Fibroblast of skin of right quadriceps (primary cell): ENCODE data around the gene EGFLAM.

ENCODE experiments used
- DNase-seq: peaks from one replicate; pipeline ENCODE4 v3.0.0-alpha.2; 2013

Gene EGFLAM

DNA sequence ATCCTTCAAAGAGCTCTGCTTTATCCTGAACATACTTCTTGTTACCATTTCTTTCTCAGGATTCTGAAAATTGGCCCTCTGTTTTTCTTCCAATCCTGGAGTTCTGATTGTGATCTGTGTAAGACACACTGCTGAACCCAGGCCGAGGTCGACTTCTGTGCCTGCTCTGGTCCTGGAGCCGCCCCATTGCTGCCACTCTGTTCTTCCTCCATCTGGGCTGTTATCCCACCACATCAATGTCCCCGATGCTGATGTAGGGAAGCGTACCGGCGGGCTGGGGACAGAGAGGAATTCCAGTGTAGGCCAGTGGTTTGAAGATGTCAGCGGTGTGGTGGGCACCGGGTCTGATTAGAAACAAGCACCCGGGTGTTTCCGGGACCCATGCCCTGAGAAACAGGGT is 195.6 kb downstream of the EGFLAM start:
- DNase-seq: no peak

DNA sequence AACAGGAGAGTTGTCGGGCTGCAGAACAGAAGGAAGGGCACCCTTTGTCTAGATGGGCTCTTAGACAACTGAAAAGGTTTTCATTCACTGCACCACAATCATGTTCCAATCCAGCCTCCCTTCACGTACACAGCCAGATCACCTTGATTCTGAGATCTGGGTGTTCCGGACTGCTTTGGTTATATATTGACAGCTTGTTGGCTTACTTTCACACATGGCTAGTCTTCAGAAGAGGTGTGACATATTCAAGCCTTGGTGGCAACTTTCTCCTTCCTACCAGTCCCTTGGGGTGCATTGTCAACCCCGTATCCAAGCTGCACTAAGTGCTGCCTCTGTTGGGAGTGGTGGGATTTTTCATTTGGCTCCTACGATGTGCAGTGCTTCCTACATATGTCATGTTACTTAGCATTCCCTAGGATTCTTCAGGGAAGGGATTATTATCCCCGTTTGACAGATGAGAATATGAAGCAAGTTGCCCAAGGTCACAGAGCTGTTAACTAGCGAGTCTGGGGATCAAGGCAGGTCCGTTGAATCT is 197.5 kb downstream of the EGFLAM start:
- DNase-seq: no peak

DNA sequence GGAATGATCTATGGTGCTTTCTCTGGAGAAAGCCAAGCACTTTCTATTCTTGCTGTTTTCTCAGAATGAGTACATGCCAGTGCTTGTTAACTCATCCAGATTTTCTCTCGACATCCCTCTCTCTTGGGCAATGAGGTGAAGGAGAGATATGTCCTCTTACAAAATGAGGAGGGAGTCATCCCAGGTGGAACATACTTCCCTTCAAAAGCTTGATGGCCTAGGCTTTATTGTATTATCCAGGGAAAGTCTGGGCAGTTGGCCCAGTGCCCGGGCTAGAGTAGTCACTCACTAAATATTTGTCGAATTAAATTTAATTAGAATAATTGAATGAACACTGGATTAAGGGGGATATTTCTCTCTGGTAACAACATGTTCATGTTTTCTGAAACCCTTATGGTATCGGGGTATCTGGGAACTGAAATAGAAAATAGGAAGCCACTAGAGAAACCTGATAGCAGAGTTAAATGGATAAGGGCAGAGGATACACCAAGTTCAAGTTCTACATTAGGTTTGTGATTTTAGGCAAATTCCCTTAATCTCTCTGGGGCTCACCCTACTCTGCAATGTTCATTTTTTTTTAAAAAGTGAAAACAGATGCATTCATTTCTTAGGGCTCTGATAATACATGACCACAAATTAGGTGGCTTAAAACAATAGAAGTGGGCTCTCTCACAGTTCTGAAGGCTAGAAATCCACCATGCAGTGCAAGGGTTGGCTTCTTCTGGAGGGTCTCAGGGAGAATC is 198.5 kb downstream of the EGFLAM start:
- peak; percentile 56 for DNase-seq

DNA sequence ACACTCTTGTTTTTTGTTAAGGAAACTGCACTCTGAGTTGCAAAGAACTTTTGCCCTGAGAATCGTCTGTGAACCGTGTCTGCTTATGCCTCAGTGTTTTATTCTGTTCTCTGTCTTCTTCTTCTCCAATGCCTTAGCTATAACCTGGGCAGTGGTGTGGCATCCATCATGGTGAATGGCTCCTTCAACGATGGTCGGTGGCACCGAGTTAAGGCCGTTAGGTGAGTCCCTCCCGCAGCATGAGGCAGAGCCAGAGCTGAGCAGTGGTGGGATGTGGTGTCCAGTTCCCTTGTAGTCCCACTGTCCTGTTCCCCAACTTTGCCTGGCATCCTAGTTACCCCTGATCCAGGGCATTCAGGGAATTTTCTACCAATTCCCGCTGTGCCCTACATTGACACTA is 199.8 kb downstream of the EGFLAM start:
- DNase-seq: no peak

DNA sequence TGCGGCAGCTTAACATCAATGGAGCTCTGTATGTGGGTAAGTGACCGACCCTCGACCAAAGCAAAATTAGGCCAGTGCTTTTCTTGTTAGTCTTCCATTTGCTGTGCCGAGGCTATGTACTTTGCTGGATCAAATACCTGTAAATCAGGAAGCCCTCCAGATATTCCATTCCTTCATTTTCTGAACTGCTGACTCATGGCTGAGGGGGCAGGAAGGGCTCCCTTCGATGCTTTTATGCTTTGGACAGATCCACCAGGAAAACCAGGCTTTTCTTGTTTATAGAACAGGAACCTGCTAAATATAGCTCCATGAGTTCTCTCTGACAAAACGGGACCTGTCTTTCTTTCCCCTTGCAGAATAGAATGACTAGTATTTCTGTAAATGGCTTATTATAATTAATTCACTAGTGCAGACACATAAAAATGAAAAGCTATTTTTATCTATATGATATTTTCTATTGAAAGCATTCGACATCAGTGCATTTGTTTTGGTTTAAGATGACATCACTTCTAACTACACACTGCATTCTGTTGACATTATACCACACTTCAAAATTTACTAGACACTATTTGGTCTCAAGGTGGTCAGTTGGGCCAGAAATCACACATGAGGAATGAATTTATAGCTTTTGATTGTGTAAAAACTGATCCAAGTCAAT is 204.7 kb downstream of the EGFLAM start:
- peak; percentile 59 for DNase-seq

DNA sequence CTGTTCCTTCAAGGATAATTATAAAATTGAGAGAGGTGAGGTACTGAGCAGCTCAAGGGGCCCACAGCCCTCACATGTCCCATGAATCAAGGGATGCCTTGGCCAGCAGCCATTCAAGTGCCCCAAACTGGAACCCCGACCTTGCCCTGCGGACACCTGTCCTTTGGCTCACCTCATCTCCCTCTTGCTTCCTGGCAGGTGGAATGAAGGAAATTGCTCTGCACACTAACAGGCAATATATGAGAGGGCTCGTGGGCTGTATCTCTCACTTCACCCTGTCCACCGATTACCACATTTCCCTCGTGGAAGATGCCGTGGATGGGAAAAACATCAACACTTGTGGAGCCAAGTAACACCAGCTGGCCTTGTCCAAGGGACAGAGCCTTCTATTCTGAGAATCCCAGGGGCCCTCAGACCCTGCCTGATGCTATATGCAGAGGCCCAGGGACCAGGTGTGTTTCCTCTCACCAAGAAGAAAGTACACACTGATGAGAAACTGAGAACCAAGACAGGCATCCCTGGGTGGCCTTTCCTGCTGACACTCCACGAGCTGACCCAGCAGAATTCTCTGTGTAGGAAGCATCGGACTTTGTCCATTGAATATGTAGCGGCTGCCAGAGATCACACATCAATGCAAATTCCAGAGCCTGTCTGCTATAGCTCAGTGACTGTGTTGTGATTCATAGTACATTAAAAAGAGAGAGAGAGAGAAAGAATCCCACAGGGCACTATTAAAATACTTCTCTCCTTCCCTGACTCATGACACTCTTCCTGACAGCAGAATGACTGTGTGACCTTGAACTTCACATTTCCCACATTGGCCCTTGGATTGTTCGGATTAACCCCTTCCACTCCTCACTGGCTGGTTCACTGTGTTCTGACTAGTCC is 205.5 kb downstream of the EGFLAM start:
- peak; percentile 93 for DNase-seq

DNA sequence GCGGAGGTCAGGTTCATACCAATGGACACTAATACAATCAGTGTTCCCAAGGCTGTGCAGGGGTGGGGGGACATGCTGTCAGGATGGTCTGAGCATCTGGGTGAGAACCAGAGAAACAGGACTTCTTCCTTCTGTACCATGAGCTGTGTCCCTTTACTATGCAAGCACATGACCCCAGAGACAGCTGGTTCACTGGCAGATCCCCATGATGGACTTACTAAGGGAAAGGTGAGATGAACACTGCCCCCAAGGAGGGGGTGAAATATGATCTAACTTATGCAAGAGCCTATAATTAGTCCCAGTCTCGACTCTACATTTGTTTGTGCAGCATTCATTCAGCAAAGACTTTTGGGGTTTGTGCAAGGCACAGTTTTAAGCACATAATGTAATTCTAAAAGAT is 206.7 kb downstream of the EGFLAM start:
- DNase-seq: peak; percentile 51

DNA sequence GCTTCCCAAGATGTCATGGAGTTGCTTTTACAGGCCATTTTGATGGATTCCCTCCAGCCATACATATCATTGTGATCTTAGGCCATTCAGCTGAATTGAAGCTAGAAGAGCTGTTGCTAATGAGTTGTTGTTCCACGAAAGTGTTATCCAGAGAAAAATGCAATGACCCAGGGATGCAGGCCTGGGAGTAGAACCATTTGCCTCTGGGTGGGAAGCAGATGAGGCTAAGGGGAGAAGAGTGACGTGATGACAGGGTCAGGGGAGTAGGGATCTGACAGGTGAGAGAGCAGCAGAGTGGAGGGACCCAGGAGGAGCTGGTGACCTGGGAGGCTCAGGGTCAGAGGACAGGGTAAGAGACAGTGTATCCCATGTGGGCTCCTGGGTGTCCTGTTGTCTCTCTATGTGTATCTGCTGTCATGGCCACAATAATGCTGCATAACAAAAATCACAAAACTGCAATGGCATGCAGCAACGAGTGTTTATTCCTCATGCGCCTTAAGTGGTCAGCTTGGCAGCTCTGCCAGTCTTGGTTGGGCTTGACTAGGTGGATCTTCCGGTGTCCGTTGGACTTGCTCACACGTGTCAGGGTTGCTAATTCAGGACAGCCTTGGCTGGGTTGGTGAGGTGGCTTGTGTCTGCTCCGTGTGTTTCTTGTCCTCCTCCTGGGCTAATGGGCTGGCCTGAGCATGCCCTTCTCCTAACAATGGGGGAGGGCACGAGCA is 207.5 kb downstream of the EGFLAM start:
- no peak for DNase-seq

DNA sequence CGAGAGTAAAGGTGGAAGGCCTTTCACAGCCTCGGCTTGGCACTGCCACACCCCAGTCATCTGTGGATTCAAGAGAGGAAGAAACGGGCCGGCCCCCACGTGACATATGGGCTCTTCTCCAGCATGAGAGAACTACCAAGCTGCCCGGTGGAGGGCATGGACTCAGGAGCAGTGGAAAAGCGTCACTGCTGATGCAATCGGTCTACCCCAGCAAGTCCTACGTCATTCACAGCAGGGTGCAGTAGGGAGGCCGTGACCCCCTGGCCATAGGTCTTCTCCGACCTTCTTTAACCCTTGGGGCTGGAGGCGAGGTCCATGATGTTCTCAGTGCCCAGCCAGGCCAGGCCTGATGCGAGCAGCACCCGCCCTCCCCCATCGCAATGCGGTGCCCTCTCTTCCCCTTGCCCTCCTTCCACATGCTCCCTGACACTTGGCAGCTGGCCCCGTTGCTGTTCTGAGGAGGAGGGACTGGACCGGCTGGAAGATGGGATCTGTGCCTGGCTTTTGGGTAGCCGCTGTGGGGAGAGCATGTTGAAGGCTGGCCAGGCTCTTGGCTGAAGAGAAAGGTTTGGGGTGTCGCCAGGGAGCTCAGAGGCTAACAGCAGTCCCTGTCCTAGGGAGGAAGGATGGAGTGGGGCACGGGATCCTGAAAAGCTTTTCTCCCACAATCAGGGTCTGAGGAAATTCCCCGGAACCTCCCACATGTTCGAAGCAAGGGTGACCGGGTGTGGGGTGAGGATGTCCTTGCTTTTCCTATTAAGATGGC is 208.2 kb downstream of the EGFLAM start:
- DNase-seq: no peak

DNA sequence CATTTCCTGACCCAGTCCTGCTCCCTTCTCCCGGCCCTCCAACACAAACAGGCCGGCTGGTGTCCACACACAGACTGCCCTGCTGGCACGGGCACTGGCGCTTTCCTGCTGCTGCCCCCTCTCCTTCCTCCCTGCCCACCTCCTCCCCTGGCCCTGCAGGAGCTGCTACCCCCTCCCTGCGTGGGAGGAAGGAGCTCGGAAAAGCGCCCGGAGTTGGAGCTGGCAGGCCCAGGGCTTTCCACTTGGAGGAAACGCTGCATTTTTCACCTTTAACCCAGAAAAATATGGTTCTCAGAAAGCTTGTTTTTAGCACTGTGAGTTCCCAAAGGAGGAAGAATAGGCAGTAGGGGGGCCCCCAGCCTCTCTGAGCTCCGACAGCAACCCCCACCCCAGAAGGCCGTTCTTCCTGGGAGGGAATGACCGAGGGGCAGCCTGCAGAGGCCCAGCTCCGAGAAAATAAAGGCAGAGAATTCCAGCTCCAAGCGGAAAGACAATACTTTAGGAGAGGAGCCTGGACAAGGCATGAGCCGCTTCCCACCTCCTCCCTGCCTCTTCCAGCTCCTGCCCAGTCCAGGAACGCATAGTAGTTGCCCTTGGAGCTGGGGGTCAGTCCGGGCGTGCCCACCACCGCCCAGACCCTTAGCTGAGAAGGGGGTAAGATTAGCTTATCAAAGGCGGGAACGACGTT is 209.1 kb downstream of the EGFLAM start:
- peak; percentile 32 for DNase-seq

DNA sequence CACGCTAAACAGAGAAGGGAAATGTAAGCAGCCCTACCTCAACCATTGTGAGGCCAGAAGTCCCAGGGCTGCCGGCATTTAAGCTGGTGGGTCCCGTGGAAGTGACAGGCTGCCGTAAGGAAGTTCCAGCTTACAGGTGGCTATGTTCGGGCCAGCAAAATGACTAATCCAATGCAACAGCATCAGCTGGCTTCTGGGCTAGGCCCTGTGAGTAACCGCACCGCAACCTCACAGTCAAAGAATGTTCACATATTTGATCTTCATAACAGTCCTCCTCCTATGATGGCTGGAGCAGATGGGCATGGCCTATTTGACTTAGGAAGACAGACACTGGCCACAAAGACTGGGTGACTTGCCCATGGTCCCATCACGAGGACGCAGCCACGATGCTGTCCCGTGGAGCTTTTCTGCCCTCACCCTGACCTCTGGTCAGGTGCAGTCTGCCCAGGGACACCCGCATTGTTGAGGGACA is 209.9 kb downstream of the EGFLAM start:
- peak; percentile 85 for DNase-seq

DNA sequence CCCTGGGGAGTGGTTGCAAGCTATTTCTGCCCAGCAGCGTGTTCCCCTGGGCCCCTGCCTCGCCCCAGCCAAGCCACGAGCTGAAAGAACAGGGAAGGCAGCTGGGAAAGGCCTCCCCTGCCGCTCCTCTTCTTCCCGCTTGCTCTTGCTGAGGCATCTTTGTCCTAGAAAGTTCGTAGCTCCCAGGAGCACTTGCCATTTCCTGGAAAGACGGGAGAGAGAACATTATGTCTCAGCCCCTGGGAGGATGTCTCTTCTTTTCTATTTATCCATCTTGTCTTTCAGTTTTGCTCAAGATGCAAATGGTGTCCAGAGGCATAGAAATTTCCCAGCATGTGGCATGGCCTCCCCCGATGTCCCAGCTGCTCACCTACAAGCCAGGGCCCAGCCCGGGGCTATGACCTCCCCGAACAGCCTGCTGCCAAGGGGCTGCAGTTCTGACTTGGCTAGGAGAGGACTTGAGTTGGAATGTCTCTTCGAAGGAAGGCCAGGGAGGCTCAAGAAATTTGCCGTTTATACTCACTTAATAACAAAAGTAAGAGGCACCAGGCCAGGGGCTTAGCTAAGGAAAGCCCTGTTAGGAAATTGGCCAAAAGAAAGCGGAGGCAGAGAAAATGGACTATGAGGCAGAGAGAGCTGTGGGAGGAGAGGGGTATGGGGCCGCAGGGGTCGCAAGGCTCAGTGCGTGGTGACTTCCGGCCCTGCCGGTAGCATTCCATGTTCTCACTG is 210.8 kb downstream of the EGFLAM start:
- DNase-seq: no peak

DNA sequence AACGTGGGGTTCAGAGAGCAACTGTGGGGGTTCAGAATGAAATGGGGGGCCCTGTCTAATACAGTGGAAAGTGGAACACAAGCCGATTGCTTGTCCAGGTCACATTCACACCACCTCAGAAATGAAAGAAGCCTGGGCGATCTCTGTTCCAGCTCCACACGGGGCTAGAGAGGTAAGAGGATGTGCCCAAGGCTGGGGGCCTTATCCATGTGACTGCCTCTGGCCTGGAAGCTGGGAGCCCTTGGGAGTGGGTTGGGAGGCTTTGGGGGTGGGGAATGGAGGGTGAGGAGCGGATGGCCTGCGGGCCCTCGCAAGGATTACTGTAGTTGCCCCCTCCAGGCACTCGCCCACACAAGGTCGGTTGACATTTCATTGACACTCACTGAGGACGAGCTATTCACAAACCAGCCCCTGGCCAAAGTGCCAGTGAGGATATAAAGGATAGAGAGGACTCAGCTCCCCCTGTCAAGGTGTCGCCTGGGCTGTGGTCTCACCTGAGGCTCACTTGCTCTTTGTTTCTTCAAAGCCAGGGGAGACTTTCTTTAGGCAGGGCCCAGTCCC is 211.4 kb downstream of the EGFLAM start:
- DNase-seq: no peak

DNA sequence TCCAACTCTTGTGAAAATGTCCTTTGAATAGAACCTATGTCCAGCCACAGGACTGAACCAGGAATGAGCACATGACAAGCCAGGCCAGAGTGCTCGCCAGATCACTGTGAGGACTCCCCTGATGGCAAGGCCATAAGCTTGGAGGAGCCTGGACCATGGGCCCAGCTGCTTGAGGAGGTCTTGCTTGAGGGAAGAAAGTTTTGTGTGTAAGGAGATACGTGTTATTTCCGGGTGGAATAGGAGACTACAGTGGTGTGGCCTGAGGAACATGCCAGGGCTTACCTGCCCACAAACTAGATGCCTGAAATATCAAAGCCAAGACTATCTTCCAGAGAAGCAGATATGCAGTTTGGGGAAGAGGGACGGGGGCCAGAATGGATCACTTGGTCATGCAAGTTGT is 213.3 kb downstream of the EGFLAM start:
- DNase-seq: no peak

DNA sequence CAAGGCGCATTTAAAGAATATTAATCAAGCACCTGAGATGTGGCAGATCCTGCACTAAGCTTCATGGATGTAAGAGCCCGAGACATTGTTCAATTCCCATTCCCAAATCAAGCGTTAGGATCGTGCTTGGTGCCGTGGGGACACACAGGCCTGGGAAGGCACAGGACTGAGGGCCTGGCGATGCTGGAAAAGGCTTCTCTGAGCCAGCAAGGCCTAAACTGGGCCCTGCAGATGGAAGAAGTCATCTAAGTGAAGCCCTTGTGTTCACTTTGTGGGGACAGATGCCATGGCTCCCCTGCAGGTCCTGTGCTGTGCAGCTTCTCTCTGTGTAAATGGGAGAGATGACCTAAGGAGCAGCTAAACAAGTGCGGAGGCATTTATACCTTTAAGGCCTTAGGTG is 214.2 kb downstream of the EGFLAM start:
- no peak for DNase-seq

DNA sequence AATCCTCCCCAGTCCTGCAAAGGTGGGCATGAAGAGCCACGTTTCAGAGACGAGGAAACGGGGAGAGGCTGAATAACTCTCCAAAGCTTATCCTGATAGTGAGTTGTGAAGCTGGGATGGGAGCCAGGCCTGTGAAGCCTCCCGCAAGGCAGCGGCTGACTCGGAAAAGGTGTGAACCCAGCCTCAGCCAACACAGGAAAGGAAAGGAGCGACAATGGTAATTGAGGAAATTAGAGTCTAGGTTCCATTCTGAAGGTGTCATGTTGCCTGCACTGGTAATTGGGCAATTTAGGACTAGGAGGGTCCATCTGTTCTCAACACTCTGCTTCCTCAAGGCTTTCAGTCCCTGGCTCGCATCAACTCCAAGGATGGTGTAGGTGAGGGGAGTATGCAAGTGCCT is 214.6 kb downstream of the EGFLAM start:
- no peak for DNase-seq

DNA sequence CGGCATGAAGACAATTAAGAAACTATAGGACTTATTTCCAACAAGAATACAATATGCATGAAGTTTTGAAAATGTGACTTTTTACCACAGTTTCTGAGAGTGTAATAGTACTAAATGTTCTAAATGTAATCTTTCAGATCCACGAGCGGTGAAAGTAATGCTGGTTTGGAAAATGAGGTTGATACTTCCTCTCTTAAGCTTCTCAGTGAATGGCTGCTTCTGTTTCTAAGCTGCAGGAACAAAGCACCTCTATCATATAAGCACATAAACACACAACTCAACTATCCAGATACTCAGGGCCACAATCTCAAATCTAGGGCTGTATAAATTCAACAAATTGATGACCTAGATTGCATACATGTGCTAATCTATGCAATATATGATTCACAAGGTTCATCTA is 219.8 kb downstream of the EGFLAM start:
- no peak for DNase-seq

DNA sequence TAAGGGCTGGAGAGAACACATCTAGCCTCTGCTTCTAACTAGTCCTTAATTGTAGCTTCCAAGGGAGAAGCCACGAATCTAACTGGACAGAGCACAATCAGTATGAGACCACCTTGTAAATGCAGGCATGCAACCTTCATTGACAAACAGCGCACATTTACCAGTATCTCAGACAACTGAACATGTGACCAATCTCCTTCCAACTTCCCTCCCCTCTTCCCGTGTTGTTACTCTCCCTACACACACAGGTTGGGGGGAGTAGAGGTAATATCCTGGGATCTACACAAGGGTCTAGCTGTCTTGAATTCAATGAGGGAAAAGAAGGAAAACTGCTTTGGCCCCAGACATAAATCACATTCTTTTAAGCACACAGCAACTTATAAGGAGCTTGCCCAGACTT is 220.5 kb downstream of the EGFLAM start:
- no peak for DNase-seq

DNA sequence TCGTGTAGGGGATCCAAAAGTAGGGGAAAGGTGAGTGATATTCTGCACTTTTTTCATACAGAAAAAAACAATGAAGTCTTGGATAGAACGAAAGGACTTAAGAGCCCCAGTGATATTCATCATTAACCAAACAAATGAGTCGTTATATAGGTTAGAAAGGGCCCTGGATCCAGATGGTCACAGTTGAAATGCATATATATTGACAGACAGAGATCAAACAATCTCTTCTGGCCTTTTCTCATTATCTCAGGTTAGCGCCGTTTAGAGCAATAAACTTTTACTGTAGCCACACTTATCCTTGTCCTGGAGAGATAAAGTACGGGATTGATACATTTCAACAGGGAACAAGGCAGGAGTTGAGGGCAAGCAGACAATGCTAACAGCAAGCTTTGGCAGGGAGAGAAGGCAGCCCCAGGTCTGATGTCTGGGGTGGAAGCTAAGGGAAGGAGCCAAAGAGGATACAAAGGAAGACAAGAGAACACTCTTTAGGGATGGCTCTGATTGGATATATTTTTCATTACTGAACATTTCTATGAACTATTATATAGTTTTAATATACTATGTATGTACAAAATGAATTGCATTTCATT is 221.1 kb downstream of the EGFLAM start:
- DNase-seq: no peak
